SH-SY5Y (cell line): ENCODE results near the gene LMO1.

Source experiments
- GATA2 ChIP-seq: IDR thresholded peaks from 2 replicates; pipeline ENCODE4 v1.6.1; 2011; ENCODE audit warnings: mild to moderate bottlenecking, low read depth, low read length
- GATA3 ChIP-seq: IDR thresholded peaks from 2 replicates; pipeline ENCODE4 v1.6.1; 2011; ENCODE audit warnings: low read depth, mild to moderate bottlenecking, low read length, moderate library complexity

DNA sequence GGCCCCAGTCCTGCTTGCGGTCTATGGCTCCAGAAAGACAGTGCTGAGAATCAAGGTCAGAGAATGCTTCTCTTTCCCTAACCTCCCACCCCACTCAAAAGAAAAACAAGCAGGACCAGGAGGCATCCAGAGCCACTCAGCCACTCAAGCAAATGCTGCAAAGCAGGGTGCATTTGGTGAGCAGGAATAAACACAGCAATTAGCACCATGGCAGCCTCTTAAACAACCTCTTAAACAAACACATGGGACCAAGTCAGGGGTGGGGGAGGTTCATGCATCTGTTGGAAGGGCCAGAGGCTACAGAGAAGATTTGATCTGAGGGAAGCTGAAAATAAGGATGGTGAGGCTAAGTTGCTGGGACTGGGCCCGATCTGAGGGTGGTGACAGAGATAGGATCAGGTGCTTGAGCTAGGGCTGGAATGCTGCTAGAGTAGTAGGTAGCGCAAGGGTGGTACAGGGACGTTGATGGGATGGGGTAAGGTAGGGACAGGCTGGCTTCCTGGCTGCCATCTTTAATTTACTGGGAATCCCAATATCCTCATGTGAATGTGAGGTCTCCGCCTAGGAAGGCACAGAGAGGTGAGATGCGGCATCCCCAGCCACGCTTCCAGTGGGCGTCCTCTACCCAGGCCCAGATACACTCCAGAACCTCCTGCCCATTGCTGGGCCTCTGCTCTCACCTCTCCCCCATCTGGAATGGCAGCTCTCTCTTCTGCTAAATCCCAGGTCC, 26.6 kb upstream of the LMO1 start:
- TF ChIP-seq GATA3 (no peak), GATA2 (0 out of 2 replicates have a peak, but pooled peaks have one; percentile 6)
